GM12878 (cell line): ENCODE results near the gene TNFSF4. TPM values are rescaled to one million over a fixed set of nuclear protein-coding genes. Genes with fewer than 3 reads are reported as not detected.
A peak's percentile ranks its signal among the peaks of the same experiment; 100 is the strongest.

Experiments
- ATF7 ChIP-seq: fragments of 450-650 bp; IDR thresholded peaks from 2 replicates; pipeline ENCODE4 v1.6.1; 2016; ENCODE audit warnings: low read depth, mild to moderate bottlenecking
- CBX3 ChIP-seq: fragments of 200-600 bp; sonication (generic); IDR thresholded peaks from 2 replicates; pipeline ENCODE4 v1.6.1; 2016; ENCODE audit warnings: low read depth, borderline replicate concordance
- CBX5 ChIP-seq: sonication (generic); IDR thresholded peaks from 2 replicates; pipeline ENCODE4 v1.6.1; 2016; ENCODE audit warnings: low read depth, moderate library complexity, mild to moderate bottlenecking, inconsistent platforms
- CHD2 ChIP-seq: IDR thresholded peaks from 2 replicates; pipeline ENCODE4 v1.6.1; 2011; ENCODE audit warnings: low read depth, low read length, improper control_type of control experiment, borderline replicate concordance
- FOXM1 ChIP-seq: IDR thresholded peaks from 2 replicates; pipeline ENCODE4 v1.6.1; 2012; ENCODE audit warnings: low read depth, mild to moderate bottlenecking, inconsistent platforms, low read length, moderate library complexity
- IKZF1 ChIP-seq: fragments of 450-650 bp; conservative IDR thresholded peaks from 2 replicates; pipeline ENCODE4 v1.6.1; 2017; ENCODE audit warnings: antibody characterized with exemption, mild to moderate bottlenecking
- MEF2A ChIP-seq: IDR thresholded peaks from 2 replicates; pipeline ENCODE4 v1.6.1; 2011; ENCODE audit warnings: low read depth, mild to moderate bottlenecking, low read length, moderate library complexity; ENCODE audit not compliant: insufficient read depth
- NBN ChIP-seq: fragments of 450-650 bp; IDR thresholded peaks from 2 replicates; pipeline ENCODE4 v1.6.1; 2016
- NFIC ChIP-seq: IDR thresholded peaks from 2 replicates; pipeline ENCODE4 v1.6.1; 2012; ENCODE audit warnings: low read depth, mild to moderate bottlenecking, inconsistent platforms, low read length, moderate library complexity
- PAX5 ChIP-seq: IDR thresholded peaks from 2 replicates; pipeline ENCODE4 v1.6.1; 2011; ENCODE audit warnings: low read depth, low read length, borderline replicate concordance
- POLR2AphosphoS2 ChIP-seq: IDR thresholded peaks from 2 replicates; pipeline ENCODE4 v1.6.1; 2011; ENCODE audit warnings: low read depth, mild to moderate bottlenecking, low read length, improper control_type of control experiment, moderate library complexity
- RFX5 ChIP-seq: IDR thresholded peaks from 2 replicates; pipeline ENCODE4 v1.6.1; 2011; ENCODE audit warnings: low read depth, low read length, improper control_type of control experiment
- SIX5 ChIP-seq: IDR thresholded peaks from 2 replicates; pipeline ENCODE4 v1.6.1; 2011; ENCODE audit warnings: mild to moderate bottlenecking, low read depth, low read length, moderate library complexity; ENCODE audit not compliant: severe bottlenecking
- SMAD5 ChIP-seq: IDR thresholded peaks from 2 replicates; pipeline ENCODE4 v1.6.1; 2016; ENCODE audit warnings: antibody characterized with exemption, low read depth
- SP1 ChIP-seq: IDR thresholded peaks from one replicate; pipeline ENCODE4 v1.6.1; 2011; ENCODE audit warnings: low read depth, low read length
- polyA plus RNA-seq, 11 experiments: library from polyadenylated mRNA; depleted of rRNA in 4 of 11; unstranded in 6 of 11; stranded (reverse) in 5 of 11; fragments of >200 nt; fragmentation: Nextera tagmentation in 4 of 11; fragmentation: Illumina TruSeq in 1 of 11; extraction: Ambion mirVana in 4 of 11; extraction: Trizol in 1 of 11; gene quantifications; 1 replicate in 1 of 11; 2 replicates in 10 of 11; pipeline versions ENCODE4 v1.2.1 to v1.2.3, GENCODE V29; 2011 to 2016; ENCODE audit warnings: inconsistent platforms in 2 of 11, missing spikeins in 2 of 11, low read depth in 1 of 11
- total RNA-seq, 4 experiments: library from RNA; depleted of rRNA in 3 of 4; stranded (reverse); fragments of >200 nt in 3 of 4; fragmentation: Illumina TruSeq in 1 of 4; extraction: Trizol in 1 of 4; gene quantifications; 2 replicates each; pipeline versions ENCODE4 v1.2.1 to v1.2.3, GENCODE V29; 2013 to 2021
- TF ChIP-seq, protein P1 (sequence below): IDR thresholded peaks from 2 replicates; pipeline ENCODE4 v1.6.1; 2011; ENCODE audit warnings: low read depth, low read length, improper control_type of control experiment, borderline replicate concordance
- TF ChIP-seq, protein P2 (sequence below): fragments of 450-650 bp; formaldehyde crosslinking; IDR thresholded peaks from 2 replicates; pipeline ENCODE4 v1.4.0; 2020; ENCODE audit warnings: mild to moderate bottlenecking, moderate library complexity
- TF ChIP-seq, protein P3 (sequence below): IDR thresholded peaks from 2 replicates; pipeline ENCODE4 v1.6.1; 2012; ENCODE audit warnings: low read depth, low read length, improper control_type of control experiment
- TF ChIP-seq, protein P4 (sequence below): fragments of 450-650 bp; conservative IDR thresholded peaks from 2 replicates; pipeline ENCODE4 v1.6.1; 2017; ENCODE audit warnings: mild to moderate bottlenecking, moderate library complexity

The TNFSF4 gene
- total and polyA plus RNA-seq, 10 of the 15 experiments (the other 5 are each of a cell fraction or from before 2014, with no cell fraction given) = 8.1 to 31.0 (median 12.9) TPM

DNA sequence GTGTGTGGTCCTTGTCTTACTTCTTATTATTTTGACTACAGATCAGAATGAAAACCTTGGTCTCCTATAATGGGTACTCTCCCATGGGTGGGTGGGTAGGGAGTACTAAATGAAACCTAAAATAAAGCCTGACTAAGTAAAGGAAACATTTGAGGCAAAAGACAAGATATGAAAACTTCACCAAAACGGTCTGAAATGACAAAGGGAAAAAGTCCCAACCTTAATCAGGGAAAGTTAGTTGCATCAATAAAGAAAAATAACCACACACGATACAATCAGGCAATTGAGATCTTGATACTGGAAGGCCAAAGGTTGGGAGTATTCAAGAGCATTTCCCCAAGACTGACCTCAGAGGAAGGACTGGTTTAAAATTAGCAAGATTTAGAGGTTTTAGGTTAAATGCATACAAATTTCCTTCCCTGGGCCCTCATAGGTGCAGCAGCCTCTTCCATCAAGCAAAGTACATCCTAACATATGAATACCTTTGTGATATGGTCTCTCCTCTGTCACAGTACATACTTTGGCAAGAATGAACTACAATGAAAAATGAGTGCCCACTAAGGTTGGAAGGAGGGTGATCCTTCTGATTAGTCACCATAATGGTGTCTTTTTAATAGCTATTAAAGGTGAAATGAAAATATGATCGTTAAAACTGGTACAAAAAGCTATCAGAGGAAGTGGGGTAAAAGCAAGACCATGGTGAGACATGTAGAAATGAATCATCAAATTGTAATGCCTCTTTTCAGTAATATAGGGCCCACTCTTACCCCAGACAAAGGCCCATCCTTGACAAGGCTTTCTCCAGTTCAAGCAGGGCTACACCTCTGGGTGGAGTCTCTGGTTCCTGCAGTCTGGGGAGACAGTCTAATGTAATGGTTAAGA lies 15.3 kb upstream of the TNFSF4 start (continued):
- TF ChIP-seq FOXM1 (peak; percentile 66; the same call in 1 of the 2 replicates), POLR2AphosphoS2 (no peak), IKZF1 (peak; percentile 66), NBN (no peak), SIX5 (no peak), NFIC (peak; percentile 67; the same call in 1 of the 2 replicates), SP1 (no peak), MEF2A (no peak), CBX3 (no peak), CHD2 (0 out of 2 replicates have a peak, but pooled peaks have one; percentile 22), CBX5 (no peak), PAX5 (no peak), ATF7 (no peak), RFX5 (no peak), SMAD5 (no peak)
- TF ChIP-seq, protein P1, sequence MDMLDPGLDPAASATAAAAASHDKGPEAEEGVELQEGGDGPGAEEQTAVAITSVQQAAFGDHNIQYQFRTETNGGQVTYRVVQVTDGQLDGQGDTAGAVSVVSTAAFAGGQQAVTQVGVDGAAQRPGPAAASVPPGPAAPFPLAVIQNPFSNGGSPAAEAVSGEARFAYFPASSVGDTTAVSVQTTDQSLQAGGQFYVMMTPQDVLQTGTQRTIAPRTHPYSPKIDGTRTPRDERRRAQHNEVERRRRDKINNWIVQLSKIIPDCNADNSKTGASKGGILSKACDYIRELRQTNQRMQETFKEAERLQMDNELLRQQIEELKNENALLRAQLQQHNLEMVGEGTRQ = no peak
- TF ChIP-seq, protein P2, sequence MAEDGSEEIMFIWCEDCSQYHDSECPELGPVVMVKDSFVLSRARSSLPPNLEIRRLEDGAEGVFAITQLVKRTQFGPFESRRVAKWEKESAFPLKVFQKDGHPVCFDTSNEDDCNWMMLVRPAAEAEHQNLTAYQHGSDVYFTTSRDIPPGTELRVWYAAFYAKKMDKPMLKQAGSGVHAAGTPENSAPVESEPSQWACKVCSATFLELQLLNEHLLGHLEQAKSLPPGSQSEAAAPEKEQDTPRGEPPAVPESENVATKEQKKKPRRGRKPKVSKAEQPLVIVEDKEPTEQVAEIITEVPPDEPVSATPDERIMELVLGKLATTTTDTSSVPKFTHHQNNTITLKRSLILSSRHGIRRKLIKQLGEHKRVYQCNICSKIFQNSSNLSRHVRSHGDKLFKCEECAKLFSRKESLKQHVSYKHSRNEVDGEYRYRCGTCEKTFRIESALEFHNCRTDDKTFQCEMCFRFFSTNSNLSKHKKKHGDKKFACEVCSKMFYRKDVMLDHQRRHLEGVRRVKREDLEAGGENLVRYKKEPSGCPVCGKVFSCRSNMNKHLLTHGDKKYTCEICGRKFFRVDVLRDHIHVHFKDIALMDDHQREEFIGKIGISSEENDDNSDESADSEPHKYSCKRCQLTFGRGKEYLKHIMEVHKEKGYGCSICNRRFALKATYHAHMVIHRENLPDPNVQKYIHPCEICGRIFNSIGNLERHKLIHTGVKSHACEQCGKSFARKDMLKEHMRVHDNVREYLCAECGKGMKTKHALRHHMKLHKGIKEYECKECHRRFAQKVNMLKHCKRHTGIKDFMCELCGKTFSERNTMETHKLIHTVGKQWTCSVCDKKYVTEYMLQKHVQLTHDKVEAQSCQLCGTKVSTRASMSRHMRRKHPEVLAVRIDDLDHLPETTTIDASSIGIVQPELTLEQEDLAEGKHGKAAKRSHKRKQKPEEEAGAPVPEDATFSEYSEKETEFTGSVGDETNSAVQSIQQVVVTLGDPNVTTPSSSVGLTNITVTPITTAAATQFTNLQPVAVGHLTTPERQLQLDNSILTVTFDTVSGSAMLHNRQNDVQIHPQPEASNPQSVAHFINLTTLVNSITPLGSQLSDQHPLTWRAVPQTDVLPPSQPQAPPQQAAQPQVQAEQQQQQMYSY = no peak
- TF ChIP-seq, protein P3, sequence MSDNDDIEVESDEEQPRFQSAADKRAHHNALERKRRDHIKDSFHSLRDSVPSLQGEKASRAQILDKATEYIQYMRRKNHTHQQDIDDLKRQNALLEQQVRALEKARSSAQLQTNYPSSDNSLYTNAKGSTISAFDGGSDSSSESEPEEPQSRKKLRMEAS = no peak
- TF ChIP-seq, protein P4, sequence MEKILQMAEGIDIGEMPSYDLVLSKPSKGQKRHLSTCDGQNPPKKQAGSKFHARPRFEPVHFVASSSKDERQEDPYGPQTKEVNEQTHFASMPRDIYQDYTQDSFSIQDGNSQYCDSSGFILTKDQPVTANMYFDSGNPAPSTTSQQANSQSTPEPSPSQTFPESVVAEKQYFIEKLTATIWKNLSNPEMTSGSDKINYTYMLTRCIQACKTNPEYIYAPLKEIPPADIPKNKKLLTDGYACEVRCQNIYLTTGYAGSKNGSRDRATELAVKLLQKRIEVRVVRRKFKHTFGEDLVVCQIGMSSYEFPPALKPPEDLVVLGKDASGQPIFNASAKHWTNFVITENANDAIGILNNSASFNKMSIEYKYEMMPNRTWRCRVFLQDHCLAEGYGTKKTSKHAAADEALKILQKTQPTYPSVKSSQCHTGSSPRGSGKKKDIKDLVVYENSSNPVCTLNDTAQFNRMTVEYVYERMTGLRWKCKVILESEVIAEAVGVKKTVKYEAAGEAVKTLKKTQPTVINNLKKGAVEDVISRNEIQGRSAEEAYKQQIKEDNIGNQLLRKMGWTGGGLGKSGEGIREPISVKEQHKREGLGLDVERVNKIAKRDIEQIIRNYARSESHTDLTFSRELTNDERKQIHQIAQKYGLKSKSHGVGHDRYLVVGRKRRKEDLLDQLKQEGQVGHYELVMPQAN = no peak
